NCI-H82 (cell line): ENCODE measurements around the gene AGK.
"Not testable (repeated sequence)": the region's sequence is repeated elsewhere in the genome, so short reads cannot be mapped to it uniquely, and the experiment has no call there.

ENCODE experiments used
- DNase-seq: peaks from one replicate; lab custom pipeline; 2025; lab: John Stamatoyannopoulos, UW

The AGK gene

GRCh38 chr7:141557360-141557759 lies 6.2 kb downstream of the AGK start:
- DNase-seq = no peak

GRCh38 chr7:141557831-141558531 lies 6.8 kb downstream of the AGK start:
- DNase-seq = not testable (repeated sequence)

GRCh38 chr7:141558544-141559183 lies 7.5 kb downstream of the AGK start:
- no peak for DNase-seq

- no peak for DNase-seq
Measured at GRCh38 chr7:141559961-141560360, 8.8 kb downstream of the AGK start.

GRCh38 chr7:141562036-141562435 lies 10.8 kb downstream of the AGK start:
- DNase-seq = no peak

GRCh38 chr7:141562543-141562942 lies 11.3 kb downstream of the AGK start:
- no peak for DNase-seq

- no peak for DNase-seq
Measured at GRCh38 chr7:141562972-141563371, 11.8 kb downstream of the AGK start.

GRCh38 chr7:141563956-141564623 lies 12.9 kb downstream of the AGK start:
- peak; percentile 38 for DNase-seq

GRCh38 chr7:141567432-141567831 lies 16.2 kb downstream of the AGK start:
- DNase-seq = no peak

- no peak for DNase-seq
Measured at GRCh38 chr7:141568227-141568626, 17.0 kb downstream of the AGK start.

GRCh38 chr7:141571059-141571458 lies 19.8 kb downstream of the AGK start:
- no peak for DNase-seq

GRCh38 chr7:141572175-141572574 lies 21.0 kb downstream of the AGK start:
- DNase-seq = no peak

GRCh38 chr7:141573511-141573910 lies 22.3 kb downstream of the AGK start:
- no peak for DNase-seq

GRCh38 chr7:141575164-141575563 lies 24.0 kb downstream of the AGK start:
- peak; percentile 28 for DNase-seq

- no peak for DNase-seq
Measured at GRCh38 chr7:141575654-141576448, 24.6 kb downstream of the AGK start.

- DNase-seq = no peak
Measured at GRCh38 chr7:141577043-141577839, 26.0 kb downstream of the AGK start.

GRCh38 chr7:141579953-141580352 lies 28.7 kb downstream of the AGK start:
- DNase-seq = not testable (repeated sequence)

GRCh38 chr7:141582063-141582462 lies 30.9 kb downstream of the AGK start:
- not testable (repeated sequence) for DNase-seq

- no peak for DNase-seq
Measured at GRCh38 chr7:141584935-141585334, 33.7 kb downstream of the AGK start.

- DNase-seq = no peak
Measured at GRCh38 chr7:141585592-141586510, 34.6 kb downstream of the AGK start.
